Measurements from ENCODE around the gene ASGR1.
A peak's percentile ranks its signal among the peaks of the same experiment; 100 is the strongest.

Gene ASGR1

GRCh38 chr17:7215652-7216180, 36.5 kb upstream of the ASGR1 start:
- no peak for DNase-seq

- DNase-seq, result no peak
These were observed 36.0 kb upstream of the ASGR1 start for GRCh38 chr17:7215136-7215638.

GRCh38 chr17:7214300-7215135, 35.3 kb upstream of the ASGR1 start:
- peak; percentile 99 for DNase-seq

GRCh38 chr17:7213895-7214299, 34.7 kb upstream of the ASGR1 start:
- peak; percentile 90 for DNase-seq

- DNase-seq, result no peak
These were observed 32.5 kb upstream of the ASGR1 start for GRCh38 chr17:7211491-7212273.

- DNase-seq, result no peak
These were observed 29.7 kb upstream of the ASGR1 start for GRCh38 chr17:7208754-7209460.

GRCh38 chr17:7208027-7208571, 28.9 kb upstream of the ASGR1 start:
- no peak for DNase-seq

- no peak for DNase-seq
These were observed 28.2 kb upstream of the ASGR1 start for GRCh38 chr17:7207120-7208001.

GRCh38 chr17:7205561-7205960, 26.4 kb upstream of the ASGR1 start:
- no peak for DNase-seq

GRCh38 chr17:7204828-7205461, 25.8 kb upstream of the ASGR1 start:
- peak; percentile 97 for DNase-seq

- DNase-seq, result no peak
These were observed 25.2 kb upstream of the ASGR1 start for GRCh38 chr17:7204336-7204735.

GRCh38 chr17:7203391-7203790, 24.2 kb upstream of the ASGR1 start:
- DNase-seq, result no peak

GRCh38 chr17:7196651-7197401, 17.7 kb upstream of the ASGR1 start:
- DNase-seq, result no peak

- no peak for DNase-seq
These were observed 16.8 kb upstream of the ASGR1 start for GRCh38 chr17:7195971-7196370.

- DNase-seq, result no peak
These were observed 13.2 kb upstream of the ASGR1 start for GRCh38 chr17:7192271-7192937.

GRCh38 chr17:7191571-7192270, 12.6 kb upstream of the ASGR1 start:
- DNase-seq, result no peak

- DNase-seq, result no peak
These were observed 11.9 kb upstream of the ASGR1 start for GRCh38 chr17:7191069-7191468.

- DNase-seq, result no peak
These were observed 11.2 kb upstream of the ASGR1 start for GRCh38 chr17:7190276-7190917.

GRCh38 chr17:7186241-7186640, 7.1 kb upstream of the ASGR1 start:
- DNase-seq, result no peak

All from SHP77 treated with DMSO at 0.1 percent for 48 hours (cell line).